ENCODE data around the gene FTO. TPM values are rescaled to one million over a fixed set of nuclear protein-coding genes. Genes with fewer than 3 reads are reported as not detected.
A peak's percentile ranks its signal among the peaks of the same experiment; 100 is the strongest.

FTO gene
- total and polyA plus RNA-seq, 2 of the 13 experiments (the other 11 are each of a cell fraction or from before 2014, with no cell fraction given): 41.6 to 55.8 TPM

DNA sequence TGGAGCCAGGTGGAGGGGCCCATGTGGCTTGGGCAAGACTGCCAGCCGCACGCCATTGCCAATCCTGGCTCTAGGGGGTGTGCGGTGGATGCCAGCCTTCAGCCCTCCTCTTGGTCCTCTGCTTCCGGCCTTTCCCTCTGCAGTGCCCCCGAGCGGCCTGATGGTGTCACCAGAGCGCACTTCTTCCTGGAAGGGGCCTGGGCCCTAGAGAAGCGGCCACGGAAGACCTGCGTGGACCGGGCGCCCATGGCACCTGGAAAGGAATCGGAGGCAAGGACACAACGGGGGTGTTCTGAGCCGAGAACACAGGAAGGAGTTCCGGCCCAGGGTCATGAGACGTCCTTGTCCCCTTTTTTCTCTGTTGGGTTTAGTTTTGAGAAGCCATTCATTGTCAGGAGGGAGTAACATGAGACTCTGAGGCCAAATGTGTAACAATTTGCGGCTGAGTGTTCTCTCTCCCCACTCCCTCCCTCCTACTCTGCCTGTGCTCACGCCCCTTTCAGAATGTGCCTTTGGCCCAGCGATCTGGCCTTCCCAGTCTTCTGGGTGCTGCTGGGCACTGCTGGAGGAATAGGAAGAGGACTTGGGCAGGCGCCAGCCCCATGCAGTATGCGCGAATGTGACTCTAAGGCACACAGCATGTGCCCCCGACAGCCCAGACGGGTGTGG lies 489.8 kb downstream of the FTO start (continued):
- TF ChIP-seq, protein P1, sequence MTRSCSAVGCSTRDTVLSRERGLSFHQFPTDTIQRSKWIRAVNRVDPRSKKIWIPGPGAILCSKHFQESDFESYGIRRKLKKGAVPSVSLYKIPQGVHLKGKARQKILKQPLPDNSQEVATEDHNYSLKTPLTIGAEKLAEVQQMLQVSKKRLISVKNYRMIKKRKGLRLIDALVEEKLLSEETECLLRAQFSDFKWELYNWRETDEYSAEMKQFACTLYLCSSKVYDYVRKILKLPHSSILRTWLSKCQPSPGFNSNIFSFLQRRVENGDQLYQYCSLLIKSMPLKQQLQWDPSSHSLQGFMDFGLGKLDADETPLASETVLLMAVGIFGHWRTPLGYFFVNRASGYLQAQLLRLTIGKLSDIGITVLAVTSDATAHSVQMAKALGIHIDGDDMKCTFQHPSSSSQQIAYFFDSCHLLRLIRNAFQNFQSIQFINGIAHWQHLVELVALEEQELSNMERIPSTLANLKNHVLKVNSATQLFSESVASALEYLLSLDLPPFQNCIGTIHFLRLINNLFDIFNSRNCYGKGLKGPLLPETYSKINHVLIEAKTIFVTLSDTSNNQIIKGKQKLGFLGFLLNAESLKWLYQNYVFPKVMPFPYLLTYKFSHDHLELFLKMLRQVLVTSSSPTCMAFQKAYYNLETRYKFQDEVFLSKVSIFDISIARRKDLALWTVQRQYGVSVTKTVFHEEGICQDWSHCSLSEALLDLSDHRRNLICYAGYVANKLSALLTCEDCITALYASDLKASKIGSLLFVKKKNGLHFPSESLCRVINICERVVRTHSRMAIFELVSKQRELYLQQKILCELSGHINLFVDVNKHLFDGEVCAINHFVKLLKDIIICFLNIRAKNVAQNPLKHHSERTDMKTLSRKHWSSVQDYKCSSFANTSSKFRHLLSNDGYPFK (CRISPR knock-in tag; IDR thresholded peaks at IDR 0.05; ENCODE audit: borderline replicate concordance): peak; percentile 45; the same call in 1 of the 2 replicates
- TF ChIP-seq MEF2D (CRISPR knock-in tag; IDR thresholded peaks at IDR 0.05): 0 out of 2 replicates have a peak, but pooled peaks have one; percentile 41
- TF ChIP-seq MYNN (CRISPR knock-in tag; IDR thresholded peaks at IDR 0.05; ENCODE audit: low read depth): no peak
- TF ChIP-seq PITX1 (CRISPR knock-in tag; IDR thresholded peaks at IDR 0.05): peak; percentile 58
- TF ChIP-seq ZFP1 (CRISPR knock-in tag; IDR thresholded peaks at IDR 0.05): no peak
- peak; percentile 68 for TF ChIP-seq POGZ (CRISPR knock-in tag; IDR thresholded peaks at IDR 0.05)
- TF ChIP-seq ZNF230 (CRISPR knock-in tag; IDR thresholded peaks at IDR 0.05): no peak
- TF ChIP-seq ATF7 (IDR thresholded peaks at IDR 0.05): no peak
- TF ChIP-seq ATF7 (CRISPR knock-in tag; IDR thresholded peaks at IDR 0.05): no peak
- TF ChIP-seq NFE2L1 (CRISPR knock-in tag; IDR thresholded peaks at IDR 0.05; ENCODE audit: borderline replicate concordance): no peak
- no peak for TF ChIP-seq CHD4 (IDR thresholded peaks at IDR 0.05; ENCODE audit: borderline replicate concordance, low read length)
- no peak for TF ChIP-seq SP1 (IDR thresholded peaks at IDR 0.05)
- TF ChIP-seq SP1 (CRISPR knock-in tag; IDR thresholded peaks at IDR 0.05): no peak; the same call in 1 of the 2 replicates
- TF ChIP-seq ZFY (CRISPR knock-in tag; IDR thresholded peaks at IDR 0.05): peak; percentile 30; the same call in 1 of the 2 replicates
- no peak for TF ChIP-seq ZBTB8A (CRISPR knock-in tag; IDR thresholded peaks at IDR 0.05; ENCODE audit: borderline replicate concordance, low read depth)
- no peak for TF ChIP-seq FOXM1 (CRISPR knock-in tag; IDR thresholded peaks at IDR 0.05)
- TF ChIP-seq ADNP (CRISPR knock-in tag; IDR thresholded peaks at IDR 0.05): no peak
- no peak for TF ChIP-seq ARID2 (CRISPR knock-in tag; IDR thresholded peaks at IDR 0.05; ENCODE audit: borderline replicate concordance)
- TF ChIP-seq ZNF761 (CRISPR knock-in tag; conservative IDR thresholded peaks at IDR 0.05): 0 out of 2 replicates have a peak, but pooled peaks have one; percentile 48
- no peak for TF ChIP-seq ZNF652 (CRISPR knock-in tag; IDR thresholded peaks at IDR 0.05; ENCODE audit: borderline replicate concordance, low read depth)
- TF ChIP-seq, protein P2, sequence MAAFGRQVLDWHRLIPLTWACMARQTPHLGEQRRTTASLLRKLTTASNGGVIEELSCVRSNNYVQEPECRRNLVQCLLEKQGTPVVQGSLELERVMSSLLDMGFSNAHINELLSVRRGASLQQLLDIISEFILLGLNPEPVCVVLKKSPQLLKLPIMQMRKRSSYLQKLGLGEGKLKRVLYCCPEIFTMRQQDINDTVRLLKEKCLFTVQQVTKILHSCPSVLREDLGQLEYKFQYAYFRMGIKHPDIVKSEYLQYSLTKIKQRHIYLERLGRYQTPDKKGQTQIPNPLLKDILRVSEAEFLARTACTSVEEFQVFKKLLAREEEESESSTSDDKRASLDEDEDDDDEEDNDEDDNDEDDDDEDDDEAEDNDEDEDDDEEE (CRISPR knock-in tag; IDR thresholded peaks at IDR 0.05): no peak
- TF ChIP-seq KLF15 (CRISPR knock-in tag; IDR thresholded peaks at IDR 0.05; ENCODE audit: borderline replicate concordance): no peak
- TF ChIP-seq NKX3-1 (CRISPR knock-in tag; IDR thresholded peaks at IDR 0.05): no peak
- peak; percentile 48; the same call in 1 of the 2 replicates for TF ChIP-seq NCOA2 (CRISPR knock-in tag; IDR thresholded peaks at IDR 0.05)
- TF ChIP-seq FOXK2 (IDR thresholded peaks at IDR 0.05): no peak
- no peak for TF ChIP-seq HNF4G (IDR thresholded peaks at IDR 0.05; ENCODE audit: borderline replicate concordance, low read depth, low read length)
- TF ChIP-seq HNF4G (CRISPR knock-in tag; IDR thresholded peaks at IDR 0.05; ENCODE audit: borderline replicate concordance, low read depth): no peak
- TF ChIP-seq ZNF644 (CRISPR knock-in tag; IDR thresholded peaks at IDR 0.05; ENCODE audit: low read depth): peak; percentile 57; the same call in 1 of the 2 replicates
- TF ChIP-seq RORA (CRISPR knock-in tag; IDR thresholded peaks at IDR 0.05): no peak
- no peak for TF ChIP-seq ZNF530 (CRISPR knock-in tag; IDR thresholded peaks at IDR 0.05; ENCODE audit: low read depth)
- no peak for TF ChIP-seq ZNF616 (CRISPR knock-in tag; IDR thresholded peaks at IDR 0.05; ENCODE audit: low read depth)
- no peak for TF ChIP-seq ZNF746 (CRISPR knock-in tag; IDR thresholded peaks at IDR 0.05)
